ENCODE data around the gene FBXL4.
"Not testable (repeated sequence)": the region's sequence is repeated elsewhere in the genome, so short reads cannot be mapped to it uniquely, and the experiment has no call there.

FBXL4 gene

DNA sequence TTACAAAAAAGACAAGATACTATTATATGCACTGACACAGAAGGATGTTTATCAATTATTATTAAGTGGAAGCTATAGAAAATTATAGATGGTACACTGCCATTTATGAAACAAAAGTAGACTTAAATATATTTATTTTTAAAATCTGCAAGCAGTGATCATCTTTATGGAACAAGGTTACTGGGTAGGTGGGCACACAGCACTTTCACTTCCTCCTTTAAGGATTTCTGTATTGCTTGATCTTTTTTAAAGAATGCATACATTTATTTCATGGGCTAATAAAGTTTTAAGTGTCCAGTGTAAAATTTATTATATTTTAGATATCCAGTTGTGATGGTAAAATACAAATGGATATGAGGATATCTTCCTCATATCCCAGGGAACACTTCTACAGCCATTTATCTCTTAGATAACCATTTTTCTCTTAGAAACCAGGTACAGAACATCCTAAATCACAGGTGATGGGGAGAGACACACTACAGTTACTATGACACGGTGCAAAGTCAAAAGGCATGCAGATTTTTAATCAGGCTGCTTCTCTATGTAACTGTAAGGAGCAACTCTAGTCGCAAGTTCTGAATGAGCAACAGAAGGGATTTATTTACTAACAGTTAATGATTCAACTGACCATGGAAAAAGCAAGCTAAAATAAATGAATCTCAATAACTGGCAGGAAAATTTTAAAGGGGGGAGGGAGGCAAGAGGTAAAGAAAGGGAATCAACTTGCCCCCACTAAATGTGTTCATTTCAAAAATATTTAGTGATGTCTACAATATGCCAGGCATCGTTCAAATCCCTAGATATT, 2.2 kb downstream of the FBXL4 start:
- peak; percentile 7 for DNase-seq (ENCODE audit: low read depth)

- peak; percentile 17 for DNase-seq (ENCODE audit: low read depth)
Observed at GRCh38 chr6:98944598-98945081, 3.1 kb downstream of the FBXL4 start.

DNA sequence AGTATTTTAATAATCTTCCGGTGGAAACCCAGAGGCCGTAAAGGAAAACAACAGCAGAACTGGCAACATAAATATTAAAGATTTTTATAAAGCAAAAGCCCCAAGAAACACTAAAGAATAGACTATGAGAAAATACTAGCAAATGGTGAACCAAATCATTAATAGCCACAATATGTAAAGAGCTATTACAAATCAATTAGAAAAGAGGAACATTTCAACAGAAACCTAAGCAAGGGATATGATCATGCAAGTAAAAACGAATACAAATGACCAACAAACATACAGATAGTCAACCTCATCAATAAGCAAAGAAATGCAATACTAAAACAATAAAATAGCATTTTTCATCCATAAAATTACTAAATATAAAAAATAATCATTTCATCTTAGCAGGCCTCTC, 3.6 kb downstream of the FBXL4 start:
- DNase-seq (ENCODE audit: low read depth) = no peak

DNA sequence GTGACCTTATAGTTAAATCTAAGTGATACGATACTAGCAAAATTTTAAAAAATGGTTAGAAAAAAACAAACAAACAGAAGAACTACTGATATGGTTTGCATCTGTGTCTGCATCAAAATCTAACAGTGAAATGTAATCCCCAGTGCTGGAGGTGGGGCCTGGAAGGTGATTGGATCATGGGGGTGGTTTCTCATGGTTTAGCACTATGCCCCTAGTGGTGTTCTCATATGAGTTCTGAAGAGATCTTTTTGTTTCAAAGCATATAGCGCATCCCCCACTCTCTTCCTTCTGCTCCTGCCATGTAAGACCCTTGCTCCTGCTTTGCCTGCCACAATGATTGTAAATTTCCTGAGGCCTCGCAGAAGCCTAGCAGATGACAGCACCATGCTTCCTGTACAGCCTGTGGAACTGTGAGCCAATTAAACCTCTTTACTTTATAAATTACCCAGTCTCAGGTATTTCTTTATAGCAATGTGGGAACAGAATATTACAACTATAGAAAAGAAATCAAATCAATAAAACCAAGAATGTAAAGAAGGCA, 5.4 kb downstream of the FBXL4 start:
- DNase-seq (ENCODE audit: low read depth) = peak; percentile 34

- DNase-seq (ENCODE audit: low read depth) = no peak
Observed at GRCh38 chr6:98941319-98941718, 6.4 kb downstream of the FBXL4 start.

GRCh38 chr6:98937351-98937750, 10.4 kb downstream of the FBXL4 start:
- DNase-seq (ENCODE audit: low read depth) = no peak

GRCh38 chr6:98932381-98932780, 15.4 kb downstream of the FBXL4 start:
- no peak for DNase-seq (ENCODE audit: low read depth)

DNA sequence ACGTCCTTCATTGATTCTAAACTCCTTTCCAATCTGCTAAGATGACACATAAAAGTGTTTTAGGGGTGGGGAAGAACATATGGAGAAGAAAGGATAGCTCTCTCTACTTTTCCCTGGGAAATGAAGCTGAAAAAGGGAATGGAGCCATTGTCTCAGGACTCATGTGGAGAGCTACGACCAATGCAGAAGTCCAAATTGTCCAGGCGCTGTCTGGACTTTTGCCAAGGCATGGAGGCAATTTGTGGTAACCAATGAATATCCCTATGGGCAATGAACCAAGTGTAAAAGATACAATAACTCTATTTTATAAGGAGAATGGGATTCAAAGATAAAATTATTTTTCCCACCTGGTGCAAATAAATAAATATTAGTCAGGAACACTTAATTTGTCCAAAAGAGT, 16.1 kb downstream of the FBXL4 start:
- no peak for DNase-seq (ENCODE audit: low read depth)

GRCh38 chr6:98929498-98930060, 18.2 kb downstream of the FBXL4 start:
- DNase-seq (ENCODE audit: low read depth) = no peak

GRCh38 chr6:98928688-98929087, 19.1 kb downstream of the FBXL4 start:
- no peak for DNase-seq (ENCODE audit: low read depth)

DNA sequence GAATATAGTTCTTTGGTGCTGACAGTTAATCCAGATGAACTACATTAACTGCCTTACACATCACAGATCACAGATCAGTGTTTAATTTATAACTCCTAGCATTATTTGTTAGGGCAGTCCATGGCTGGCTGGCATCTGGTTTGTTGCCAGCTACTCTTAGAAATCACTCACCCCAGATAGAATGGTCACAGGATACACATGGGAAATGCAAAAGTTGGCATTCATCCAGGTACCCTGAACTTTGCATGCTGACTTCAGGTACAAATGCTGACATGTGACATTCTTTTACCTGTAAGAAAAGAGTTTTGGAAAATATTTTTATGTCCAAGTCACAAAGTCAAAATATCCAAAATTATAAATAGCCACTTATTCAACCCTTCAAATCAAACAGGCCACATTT, 20.2 kb downstream of the FBXL4 start:
- no peak for DNase-seq (ENCODE audit: low read depth)

- no peak for DNase-seq (ENCODE audit: low read depth)
Observed at GRCh38 chr6:98925831-98926230, 21.9 kb downstream of the FBXL4 start.

DNA sequence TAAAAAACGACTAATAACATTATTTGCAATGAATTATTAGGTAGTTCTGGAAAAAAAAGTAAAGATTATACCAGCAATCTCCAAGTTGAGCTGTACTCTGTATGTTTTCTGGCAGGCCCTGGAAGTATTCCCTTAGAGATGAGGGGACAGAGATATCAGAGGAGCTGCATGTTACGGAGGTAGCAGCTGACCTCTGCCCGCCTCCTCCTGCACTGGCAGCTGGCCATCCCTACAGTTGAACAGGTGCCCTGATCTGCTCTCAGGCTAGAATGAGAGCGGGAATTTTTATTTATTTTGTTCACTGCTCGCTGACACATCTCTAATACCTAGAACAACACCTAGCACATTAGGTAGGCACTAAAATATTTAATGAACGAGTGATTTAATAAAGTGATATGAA, 23.1 kb downstream of the FBXL4 start:
- DNase-seq (ENCODE audit: low read depth) = no peak

DNA sequence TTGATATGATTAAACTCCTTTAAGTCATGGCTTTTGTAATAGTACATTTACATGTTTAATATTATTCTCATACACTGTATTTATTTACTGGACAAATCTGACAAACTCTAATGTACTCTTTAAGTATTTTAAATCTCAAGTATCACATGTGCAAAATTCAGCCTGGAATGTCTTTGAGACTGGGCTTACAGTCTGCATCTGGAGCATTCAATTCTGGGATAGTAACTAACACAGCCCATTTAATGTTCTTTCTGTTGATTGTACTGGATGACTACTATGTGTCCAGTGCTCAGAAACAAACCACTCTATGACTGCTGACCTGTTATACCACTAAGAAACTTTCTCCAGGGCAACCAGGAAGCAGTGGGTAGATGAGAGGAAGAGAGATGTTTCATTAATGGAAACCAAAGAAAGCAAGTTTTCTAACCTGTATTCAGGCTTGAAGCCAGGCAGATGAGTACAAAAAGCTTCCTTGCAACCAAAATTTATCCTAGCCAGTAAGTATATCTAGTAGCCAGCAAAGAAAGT, 26.8 kb downstream of the FBXL4 start:
- no peak for DNase-seq (ENCODE audit: low read depth)

DNA sequence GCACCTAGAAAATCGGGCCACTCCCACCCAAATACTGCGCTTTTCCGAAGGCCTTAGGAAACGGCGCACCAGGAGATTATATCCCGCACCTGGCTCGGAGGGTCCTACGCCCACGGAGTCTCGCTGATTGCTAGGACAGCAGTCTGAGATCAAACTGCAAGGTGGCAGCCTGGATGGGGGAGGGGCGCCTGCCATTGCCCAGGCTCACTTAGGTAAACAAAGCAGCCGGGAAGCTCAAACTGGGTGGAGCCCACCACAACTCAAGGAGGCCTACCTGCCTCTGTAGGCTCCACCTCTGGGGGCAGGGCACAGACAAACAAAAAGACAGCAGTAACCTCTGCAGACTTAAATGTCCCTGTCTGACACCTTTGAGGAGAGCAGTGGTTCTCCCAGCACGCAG, 36.8 kb downstream of the FBXL4 start:
- not testable (repeated sequence) for DNase-seq (ENCODE audit: low read depth)

DNA sequence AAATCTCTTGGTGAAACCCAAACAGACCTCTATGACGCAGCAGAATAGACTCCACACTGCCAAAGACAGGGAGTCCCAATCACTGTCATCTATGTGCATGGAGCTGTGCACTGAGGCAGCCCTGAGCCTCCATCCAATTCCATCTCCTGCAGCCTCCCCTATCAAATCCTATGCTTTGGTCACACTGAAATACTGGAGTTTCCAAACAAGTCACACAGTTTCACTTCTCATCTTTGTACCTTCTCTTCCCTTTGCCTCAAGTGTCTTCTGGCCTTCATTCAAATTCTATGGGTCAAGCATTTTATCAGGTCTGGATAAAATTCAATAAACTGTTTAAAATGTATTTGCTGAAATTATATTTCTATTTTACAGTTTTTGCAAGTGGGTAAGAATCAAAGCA, 38.5 kb downstream of the FBXL4 start:
- no peak for DNase-seq (ENCODE audit: low read depth)

GRCh38 chr6:98906342-98906741, 41.4 kb downstream of the FBXL4 start:
- not testable (repeated sequence) for DNase-seq (ENCODE audit: low read depth)

DNA sequence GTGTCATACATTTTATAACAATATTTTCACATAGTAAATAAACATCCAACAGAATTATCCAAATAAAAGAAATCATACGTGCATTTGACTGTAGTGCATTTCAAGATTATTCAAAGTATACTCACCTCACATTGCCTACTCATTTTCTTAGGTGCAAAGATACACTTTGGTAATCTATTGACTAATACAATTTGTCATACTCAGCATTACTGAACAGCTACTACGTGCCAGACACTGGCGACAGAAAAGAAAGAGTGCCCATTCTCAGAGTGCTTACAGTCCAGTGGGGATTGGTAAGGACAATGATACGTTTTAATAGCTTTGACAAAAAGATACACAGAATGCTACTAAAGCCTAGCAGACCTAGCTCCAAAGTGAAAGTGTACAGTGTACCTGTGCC, 42.0 kb downstream of the FBXL4 start:
- no peak for DNase-seq (ENCODE audit: low read depth)

DNA sequence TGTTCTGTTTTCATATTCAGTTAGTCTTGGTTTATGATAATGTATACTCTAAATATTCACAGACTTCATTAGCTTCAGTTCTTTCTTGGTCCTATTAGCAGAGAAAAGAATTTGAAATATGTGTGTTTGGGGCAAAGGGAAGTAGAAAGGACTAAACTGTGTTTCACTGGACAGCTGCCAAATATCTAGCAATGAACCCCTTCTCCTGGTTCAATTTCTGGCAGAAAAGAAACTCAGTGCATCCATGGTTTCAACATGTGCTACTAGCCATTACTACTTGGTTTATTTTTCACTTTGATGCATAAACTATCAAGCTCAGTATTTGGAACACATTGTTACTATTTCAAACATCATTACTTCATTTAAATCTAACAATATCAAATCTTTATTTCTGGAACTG, 43.6 kb downstream of the FBXL4 start:
- DNase-seq (ENCODE audit: low read depth) = no peak

DNA sequence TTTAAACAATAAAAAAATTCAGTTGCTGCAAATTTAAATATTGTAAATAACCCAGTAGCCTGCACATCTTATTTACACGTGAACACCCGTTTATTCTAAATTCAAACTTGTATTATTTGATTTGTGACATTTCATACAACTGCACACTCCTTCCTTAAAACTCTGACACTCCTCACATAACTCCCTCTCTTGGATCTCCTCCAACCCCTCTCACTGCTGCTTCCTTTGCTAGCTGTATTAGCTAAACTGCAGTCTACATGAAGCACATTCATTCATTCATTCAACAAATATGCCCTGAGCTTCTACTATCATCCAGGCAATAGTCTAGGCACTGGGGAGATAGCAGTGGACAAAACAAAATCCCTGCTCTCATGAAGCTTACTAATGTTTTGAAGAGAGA, 47.0 kb downstream of the FBXL4 start:
- no peak for DNase-seq (ENCODE audit: low read depth)

DNA sequence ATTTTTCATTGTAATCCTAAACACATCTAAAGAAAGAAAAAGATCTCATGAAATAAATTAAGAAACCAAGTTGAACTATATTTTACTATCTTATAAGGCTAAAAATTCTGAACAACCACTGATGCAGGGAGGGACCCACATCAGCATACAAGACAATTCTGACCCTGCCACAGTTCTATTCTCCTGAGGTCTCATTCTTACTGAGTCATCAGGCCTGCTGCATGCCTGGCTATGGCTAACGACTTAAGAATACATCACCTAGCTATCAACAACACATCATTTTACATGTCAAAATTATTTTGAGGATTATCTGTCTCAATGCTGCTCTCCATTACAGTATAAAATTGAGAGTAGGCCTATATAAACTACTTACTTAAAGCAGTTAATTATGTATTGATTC, 52.9 kb downstream of the FBXL4 start:
- peak; percentile 31 for DNase-seq (ENCODE audit: low read depth)

DNA sequence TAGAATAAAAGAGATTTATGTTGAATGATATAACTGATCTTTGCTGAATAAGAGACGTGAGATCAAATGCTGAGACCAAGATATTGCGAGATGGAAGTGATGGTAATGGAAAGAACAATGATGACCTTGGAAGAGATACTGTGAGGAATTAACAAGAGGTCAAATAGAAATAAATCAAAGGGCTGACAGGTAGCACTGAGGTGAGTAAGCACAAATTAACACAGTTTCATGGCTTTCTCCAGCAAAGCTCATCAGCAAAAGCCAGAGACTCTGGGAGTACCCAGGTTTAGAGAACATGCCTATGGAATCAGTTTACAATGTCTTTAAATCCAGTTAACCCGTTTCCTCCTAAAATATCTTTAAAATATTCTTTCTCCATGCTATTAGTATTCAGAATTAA, 60.1 kb downstream of the FBXL4 start:
- DNase-seq (ENCODE audit: low read depth) = no peak

GRCh38 chr6:98885330-98885729, 62.4 kb downstream of the FBXL4 start:
- no peak for DNase-seq (ENCODE audit: low read depth)

Data from ELR (cell line).